Tongue (tissue), 2 donors: Measurements from ENCODE around the gene PPP1R8. TPM values are rescaled to one million over a fixed set of nuclear protein-coding genes. Genes with fewer than 3 reads are reported as not detected.
"Not testable (repeated sequence)": the region's sequence is repeated elsewhere in the genome, so short reads cannot be mapped to it uniquely, and the experiment has no call there.

ENCODE experiments used
- DNase-seq: peaks from one replicate; pipeline ENCODE4 v3.0.0-alpha.2; 2015
- total RNA-seq: library from RNA; depleted of rRNA; stranded (reverse); fragments of >200 nt; gene quantifications from one replicate; pipeline ENCODE4 v1.2.3, GENCODE V29; 2014

PPP1R8 gene
- total RNA-seq, 1 donor from 2014 or later, result 32.9 TPM

- DNase-seq, result no peak
Measured at GRCh38 chr1:27833470-27833869, 2.9 kb downstream of the PPP1R8 start.

GRCh38 chr1:27835046-27835445, 4.5 kb downstream of the PPP1R8 start:
- DNase-seq, result no peak

DNA sequence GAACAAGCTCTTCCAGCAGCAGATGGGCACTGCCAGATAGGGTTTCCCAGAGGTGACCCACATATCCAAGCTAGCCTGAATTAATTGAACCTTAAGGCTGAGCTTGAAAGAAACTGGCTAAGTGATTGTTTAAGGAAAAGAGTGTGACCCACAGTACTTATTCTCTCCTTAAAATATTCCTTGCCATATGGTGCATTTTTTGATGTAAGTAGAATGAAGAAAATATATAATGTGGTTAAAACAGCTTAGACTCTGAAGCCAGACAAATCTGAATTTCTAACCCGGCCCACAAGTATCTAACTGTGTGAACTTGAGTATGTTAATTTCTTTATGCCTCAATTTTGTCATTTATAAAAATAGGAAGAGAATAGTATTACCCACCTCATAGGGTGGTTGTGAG, 4.9 kb downstream of the PPP1R8 start:
- DNase-seq, result no peak

DNA sequence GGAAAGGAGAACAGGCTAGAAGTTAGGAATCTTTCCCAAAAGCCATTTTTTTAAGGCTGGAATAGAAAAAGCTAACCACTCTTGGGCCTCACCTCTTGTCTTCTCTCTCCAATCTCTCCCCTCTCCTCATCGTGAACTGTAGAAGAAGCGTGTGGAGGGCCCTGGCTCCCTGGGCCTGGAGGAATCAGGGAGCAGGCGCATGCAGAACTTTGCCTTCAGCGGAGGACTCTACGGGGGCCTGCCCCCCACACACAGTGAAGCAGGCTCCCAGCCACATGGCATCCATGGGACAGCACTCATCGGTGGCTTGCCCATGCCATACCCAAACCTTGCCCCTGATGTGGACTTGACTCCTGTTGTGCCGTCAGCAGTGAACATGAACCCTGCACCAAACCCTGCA, 19.4 kb downstream of the PPP1R8 start:
- no peak for DNase-seq

- no peak for DNase-seq
Measured at GRCh38 chr1:27855085-27855484, 24.5 kb downstream of the PPP1R8 start.

- no peak for DNase-seq
Measured at GRCh38 chr1:27856561-27857343, 26.2 kb downstream of the PPP1R8 start.

DNA sequence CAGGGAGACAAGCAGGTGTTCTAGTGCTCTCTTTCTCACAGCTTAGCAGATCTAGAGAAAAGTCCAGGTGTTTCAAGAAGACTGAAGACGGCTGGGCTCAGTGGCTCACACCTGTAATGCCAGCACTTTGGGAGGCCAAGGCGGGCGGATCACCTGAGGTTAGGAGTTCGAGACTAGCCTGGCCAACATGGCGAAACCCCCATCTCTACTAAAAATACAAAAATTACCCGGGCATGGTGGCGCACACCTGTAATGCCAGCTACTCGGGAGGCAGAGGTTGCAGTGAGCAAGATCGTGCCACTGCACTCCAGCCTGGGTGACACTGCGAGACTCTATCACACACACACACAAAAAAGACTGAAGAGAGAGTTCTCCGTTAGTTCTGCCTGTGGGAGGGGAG, 27.0 kb downstream of the PPP1R8 start:
- not testable (repeated sequence) for DNase-seq

GRCh38 chr1:27858072-27858948, 27.7 kb downstream of the PPP1R8 start:
- peak; percentile 89 for DNase-seq

DNA sequence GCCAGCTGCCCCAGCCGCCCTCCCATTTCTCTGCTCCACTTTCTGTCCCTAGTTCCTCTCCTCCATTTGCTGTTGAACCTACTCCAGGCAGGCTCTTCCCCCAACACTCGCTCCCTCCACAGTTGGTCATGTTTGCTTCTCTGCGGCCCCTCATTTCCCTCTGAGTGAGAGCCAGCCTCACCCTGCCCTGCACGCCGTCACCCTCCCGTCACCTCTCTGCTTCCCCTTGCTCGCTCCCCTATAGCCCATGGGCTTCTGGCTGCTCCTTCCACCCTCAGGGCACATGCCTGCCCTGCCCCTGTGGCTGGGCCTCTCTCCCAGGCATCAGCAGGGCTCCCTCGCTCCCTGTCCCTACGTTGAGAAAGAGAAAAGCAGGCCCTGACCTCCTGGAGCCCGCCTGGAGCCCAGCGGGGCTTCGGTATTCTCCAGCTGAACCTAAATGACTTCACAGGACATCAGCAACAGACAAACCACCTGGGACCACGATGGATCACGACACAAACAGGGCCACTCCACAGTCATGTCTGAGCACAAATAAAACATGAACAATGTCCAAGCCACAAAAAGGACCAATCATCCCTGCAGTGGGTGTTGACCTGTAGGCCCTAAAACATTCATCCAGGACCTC, 28.5 kb downstream of the PPP1R8 start:
- no peak for DNase-seq

GRCh38 chr1:27861436-27861835, 30.9 kb downstream of the PPP1R8 start:
- DNase-seq, result no peak

DNA sequence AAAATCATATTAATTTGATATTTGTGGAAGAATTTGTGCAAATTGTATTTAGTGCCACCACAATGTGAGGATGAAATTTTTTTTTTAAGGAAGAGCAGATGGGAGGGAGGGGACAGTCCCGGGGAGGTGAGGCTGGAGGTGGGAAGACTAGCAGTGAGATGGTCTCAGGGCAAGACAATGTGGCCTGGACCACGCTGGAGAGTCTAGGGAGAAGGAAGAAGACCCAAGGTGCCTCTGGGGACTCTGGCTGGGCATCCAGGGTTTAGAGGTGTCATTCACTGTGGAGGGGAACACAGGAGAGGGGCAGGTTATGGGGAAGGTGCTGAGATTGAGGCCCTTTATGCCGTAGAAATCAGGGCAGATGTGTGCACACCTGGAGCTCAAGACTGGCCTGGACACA, 31.4 kb downstream of the PPP1R8 start:
- DNase-seq, result no peak

DNA sequence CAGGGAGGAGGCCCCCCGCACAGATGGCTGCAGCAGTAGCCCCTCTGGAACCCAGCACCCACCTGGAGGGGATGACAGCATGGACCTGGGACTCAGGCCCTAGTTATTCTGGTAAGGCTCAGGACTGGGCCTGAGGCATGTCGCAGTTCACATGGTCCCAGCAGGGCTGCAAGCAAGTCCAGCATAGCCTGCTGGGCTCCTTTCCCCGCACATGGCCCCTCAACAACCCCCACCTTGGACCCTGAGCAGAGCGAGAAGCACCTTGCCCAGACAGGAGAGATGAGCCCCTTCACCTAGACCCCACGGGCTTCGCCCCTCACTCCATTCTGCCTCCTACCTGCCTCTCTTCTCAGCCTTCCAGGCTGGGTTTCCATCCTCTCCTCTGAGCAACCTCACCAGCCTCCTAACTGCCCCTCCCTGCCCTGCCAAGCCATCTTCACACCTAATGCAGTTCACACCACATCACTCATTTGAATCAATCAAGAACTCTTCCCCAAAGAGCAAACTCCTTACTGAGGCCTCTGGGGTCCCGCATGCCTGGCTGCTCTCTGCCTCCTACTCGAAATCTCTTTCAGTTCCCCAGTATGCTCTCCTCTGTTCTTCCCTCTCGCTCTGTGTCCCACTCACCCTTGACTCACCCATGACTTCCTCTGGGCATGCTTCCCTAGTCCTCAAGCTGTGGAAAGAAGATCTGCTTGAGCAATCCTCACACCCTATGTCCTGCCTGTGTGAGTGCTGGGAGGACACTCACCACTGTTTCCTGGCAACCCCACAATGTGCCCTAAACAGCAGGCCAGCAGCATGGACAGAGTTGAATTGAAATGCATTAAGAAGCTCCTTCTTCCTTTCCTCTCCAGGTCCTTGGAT, 32.3 kb downstream of the PPP1R8 start:
- DNase-seq, result peak; percentile 66

DNA sequence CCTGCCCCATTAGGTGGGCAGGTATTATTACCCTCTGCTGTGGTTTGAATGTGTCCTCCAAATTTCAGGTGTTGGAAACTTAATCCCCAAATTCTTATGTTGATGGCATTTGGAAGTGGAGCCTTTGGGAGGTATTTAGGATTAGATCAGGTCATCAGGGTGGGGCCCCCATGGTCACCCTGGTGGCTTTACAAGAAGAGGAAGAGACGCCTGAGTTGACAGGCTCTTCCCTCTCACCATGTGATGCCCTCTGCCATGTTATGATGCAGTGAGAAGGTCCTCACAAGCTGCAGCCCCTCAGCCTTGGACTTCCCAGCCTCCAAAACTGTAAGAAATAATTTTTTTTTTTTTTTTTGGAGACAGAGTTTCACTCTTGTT, 32.9 kb downstream of the PPP1R8 start:
- DNase-seq, result no peak

DNA sequence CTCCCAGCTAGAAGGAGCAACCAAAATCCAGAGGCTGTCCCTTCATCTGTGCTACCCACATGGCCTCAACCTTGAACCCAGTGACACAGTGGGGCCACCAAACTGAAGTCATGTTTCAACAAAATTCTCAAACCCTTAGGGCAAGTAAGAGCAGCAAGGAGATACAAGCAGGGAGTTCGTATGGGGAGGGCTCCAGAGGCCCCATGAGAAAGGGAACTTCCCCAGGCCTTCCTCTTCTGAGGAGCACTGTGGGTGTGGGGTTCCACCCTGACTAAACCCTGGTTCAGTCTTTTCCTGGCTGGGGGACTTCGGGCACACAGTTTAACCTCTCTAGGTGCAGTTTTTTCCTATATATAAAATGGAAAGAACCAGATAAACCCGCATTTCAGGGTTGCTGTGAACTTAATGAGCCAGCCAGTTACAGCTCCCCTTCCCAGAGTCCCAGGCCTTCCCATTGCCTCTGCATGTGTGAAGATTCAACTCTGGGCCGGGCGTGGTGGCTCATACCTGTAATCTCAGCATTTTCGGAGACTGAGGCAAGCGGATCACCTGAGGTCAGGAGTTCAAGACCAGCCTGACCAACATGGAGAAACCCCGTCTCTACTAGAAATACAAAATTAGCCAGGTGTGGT, 33.8 kb downstream of the PPP1R8 start:
- DNase-seq, result no peak

DNA sequence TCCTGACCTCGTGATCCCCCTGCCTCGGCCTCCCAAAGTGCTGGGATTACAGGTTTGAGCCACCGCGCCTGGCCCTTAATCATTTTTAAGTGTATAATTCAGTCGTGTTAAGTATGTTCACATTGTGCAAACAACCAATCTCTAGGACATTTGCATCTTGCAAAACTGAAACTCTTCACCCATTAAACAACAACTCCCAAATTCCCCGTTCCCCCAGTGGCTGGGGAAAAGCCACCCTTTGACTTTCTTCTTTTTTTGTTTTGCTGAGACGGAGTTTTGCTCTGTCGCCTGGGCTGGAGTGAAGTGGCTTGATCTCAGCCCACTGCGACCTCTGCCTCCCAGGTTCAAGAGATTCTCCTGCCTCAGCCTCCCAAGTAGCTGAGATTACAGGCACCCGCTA, 35.2 kb downstream of the PPP1R8 start:
- no peak for DNase-seq

- DNase-seq, result no peak
Measured at GRCh38 chr1:27868556-27868931, 38.0 kb downstream of the PPP1R8 start.

- DNase-seq, result no peak
Measured at GRCh38 chr1:27868932-27869718, 38.5 kb downstream of the PPP1R8 start.

- DNase-seq, result no peak
Measured at GRCh38 chr1:27869719-27870085, 39.1 kb downstream of the PPP1R8 start.

DNA sequence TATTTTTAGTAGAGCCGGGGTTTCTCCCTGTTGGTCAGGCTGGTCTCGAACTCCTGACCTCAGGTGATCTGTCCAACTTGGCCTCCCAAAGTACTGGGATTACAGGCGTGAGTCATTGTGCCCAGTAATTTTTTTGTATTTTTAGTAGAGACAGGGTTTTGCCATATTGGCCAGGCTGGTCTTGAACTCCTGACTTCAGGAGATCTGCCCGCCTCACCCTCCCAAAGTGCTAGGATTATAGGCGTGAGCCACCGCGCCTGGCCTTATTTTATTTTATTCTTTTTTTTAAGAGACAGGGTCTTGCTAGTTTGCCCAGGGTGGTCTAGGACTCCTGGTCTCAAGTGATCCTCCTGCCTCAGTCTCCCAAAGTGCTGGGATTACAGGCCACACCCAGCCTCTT, 40.5 kb downstream of the PPP1R8 start:
- not testable (repeated sequence) for DNase-seq

GRCh38 chr1:27872059-27872801, 41.6 kb downstream of the PPP1R8 start, which contains the start of gene THEMIS2:
Gene THEMIS2, plus strand, starts transcription at chr1:27872544. Its CDS starts 28 bp downstream, at chr1:27872572.
- peak; percentile 56 for DNase-seq
